NB4 (cell line): Measurements from ENCODE around the gene GNAI2.

ENCODE experiments used
- DNase-seq: peaks from one replicate; pipeline ENCODE4 v3.0.0; 2010; ENCODE audit warnings: low read depth
- H3K4me3 ChIP-seq: one replicate; pipeline ENCODE4 v1.5.1; 2011; ENCODE audit warnings: mild to moderate bottlenecking, low read depth, low read length, moderate library complexity
- MAX ChIP-seq: IDR thresholded peaks from 2 replicates; pipeline ENCODE4 v1.6.1; 2011; ENCODE audit warnings: low read depth, low read length
- MYC ChIP-seq: IDR thresholded peaks from 2 replicates; pipeline ENCODE4 v1.6.1; 2011; ENCODE audit warnings: low read depth, low read length
- POLR2A ChIP-seq: IDR thresholded peaks from 2 replicates; pipeline ENCODE4 v1.6.1; 2011; ENCODE audit warnings: mild to moderate bottlenecking; ENCODE audit not compliant: insufficient read length; ENCODE audit errors: extremely low read depth
- TF ChIP-seq, protein P1 (sequence below): IDR thresholded peaks from one replicate; pipeline ENCODE4 v1.5.1; 2012; ENCODE audit warnings: low read depth, low read length

GNAI2 gene

GRCh38 chr3:50286322-50287227 is 50.6 kb downstream of the GNAI2 start:
- TF ChIP-seq MYC, result no peak
- no peak for TF ChIP-seq MAX
- TF ChIP-seq, protein P1, sequence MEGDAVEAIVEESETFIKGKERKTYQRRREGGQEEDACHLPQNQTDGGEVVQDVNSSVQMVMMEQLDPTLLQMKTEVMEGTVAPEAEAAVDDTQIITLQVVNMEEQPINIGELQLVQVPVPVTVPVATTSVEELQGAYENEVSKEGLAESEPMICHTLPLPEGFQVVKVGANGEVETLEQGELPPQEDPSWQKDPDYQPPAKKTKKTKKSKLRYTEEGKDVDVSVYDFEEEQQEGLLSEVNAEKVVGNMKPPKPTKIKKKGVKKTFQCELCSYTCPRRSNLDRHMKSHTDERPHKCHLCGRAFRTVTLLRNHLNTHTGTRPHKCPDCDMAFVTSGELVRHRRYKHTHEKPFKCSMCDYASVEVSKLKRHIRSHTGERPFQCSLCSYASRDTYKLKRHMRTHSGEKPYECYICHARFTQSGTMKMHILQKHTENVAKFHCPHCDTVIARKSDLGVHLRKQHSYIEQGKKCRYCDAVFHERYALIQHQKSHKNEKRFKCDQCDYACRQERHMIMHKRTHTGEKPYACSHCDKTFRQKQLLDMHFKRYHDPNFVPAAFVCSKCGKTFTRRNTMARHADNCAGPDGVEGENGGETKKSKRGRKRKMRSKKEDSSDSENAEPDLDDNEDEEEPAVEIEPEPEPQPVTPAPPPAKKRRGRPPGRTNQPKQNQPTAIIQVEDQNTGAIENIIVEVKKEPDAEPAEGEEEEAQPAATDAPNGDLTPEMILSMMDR, result no peak
- TF ChIP-seq POLR2A, result no peak
- no peak overlapping the region for H3K4me3 ChIP-seq
- DNase-seq, result no peak

GRCh38 chr3:50287262-50287661 is 51.3 kb downstream of the GNAI2 start:
- DNase-seq, result no peak
- TF ChIP-seq, protein P1, result no peak
- TF ChIP-seq POLR2A, result no peak
- no peak overlapping the region for H3K4me3 ChIP-seq

DNA sequence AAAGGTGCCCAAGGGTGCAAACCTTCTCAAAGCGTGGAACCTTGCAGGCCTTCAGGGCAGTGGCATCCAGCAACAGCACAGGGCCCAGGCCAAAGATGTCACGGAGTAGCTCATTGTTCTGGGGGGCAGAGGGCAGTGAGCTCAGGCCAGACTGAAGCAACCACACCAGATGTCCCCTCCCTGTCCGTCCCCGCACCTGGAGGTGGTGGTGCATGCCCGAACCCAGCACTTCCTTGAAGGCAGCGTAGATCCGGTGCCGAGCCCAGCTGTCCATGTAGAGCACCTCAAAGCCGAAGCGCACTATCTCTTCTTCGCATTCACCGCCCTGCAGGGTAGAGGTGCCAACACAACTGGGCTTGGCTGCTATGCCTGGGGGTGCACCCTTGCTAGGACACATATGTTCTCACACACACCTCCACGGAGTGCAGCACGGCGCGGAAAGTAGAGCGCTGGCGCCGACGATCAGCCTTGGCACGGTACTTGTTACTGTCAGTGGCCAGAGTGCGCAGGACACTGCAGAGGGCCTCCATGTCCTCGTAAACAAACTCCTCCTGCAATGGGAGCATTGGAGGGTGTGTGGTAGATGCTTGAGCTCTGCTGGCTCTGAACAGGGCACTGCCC is 52.5 kb downstream of the GNAI2 start:
- H3K4me3 ChIP-seq, result no peak overlapping the region
- DNase-seq, result no peak
- TF ChIP-seq MYC, result no peak
- no peak for TF ChIP-seq MAX
- TF ChIP-seq, protein P1, result no peak
- no peak for TF ChIP-seq POLR2A

DNA sequence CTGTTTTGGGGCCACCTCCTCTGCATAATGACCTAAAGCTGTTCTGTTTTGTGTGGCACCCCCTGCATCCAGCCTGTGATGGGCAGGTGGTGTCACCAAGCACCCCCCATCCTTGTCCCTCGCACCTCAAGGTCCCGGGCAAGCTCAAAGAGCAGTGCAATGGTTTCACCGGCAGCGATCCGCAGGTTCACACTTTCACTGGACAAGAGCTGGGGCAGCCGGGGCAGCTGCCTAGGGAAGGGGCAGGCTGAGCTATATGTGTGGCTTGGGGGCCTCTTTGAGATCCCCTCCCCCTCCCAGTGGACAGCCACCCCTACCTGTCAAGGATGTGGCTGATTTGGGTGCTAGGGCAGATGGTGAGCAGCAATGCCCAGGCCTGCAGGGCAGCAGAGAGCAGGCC is 53.1 kb downstream of the GNAI2 start:
- DNase-seq, result no peak
- no peak for TF ChIP-seq MYC
- no peak for TF ChIP-seq POLR2A
- TF ChIP-seq MAX, result no peak
- TF ChIP-seq, protein P1, result no peak
- no peak overlapping the region for H3K4me3 ChIP-seq

DNA sequence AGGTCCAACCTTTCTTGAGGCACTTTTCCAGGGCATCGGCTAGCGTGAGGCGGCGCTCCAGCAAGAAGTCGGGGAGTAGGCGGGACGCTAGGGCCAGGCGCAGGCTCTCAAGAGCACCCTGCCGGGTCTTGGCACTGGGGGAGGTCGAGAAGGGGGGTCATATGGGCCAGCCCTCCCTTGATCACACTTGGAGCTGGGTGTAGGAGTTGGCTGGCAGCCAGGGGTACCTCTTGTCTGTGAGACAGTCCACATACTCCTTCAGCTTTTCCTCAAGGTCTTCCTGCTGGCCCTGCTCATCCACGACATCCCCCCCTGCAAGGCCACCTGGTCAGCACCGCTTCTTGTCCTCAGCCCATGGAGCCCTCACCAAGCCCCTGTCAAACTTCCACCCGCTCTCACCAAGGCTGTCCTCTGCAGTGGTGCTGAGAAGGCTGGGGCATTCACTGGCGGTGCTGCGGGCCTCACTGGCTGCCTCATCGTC is 54.2 kb downstream of the GNAI2 start:
- TF ChIP-seq, protein P1, result no peak
- no peak for TF ChIP-seq MYC
- no peak for TF ChIP-seq MAX
- TF ChIP-seq POLR2A, result no peak
- no peak overlapping the region for H3K4me3 ChIP-seq
- DNase-seq, result no peak
